LHCN-M2 (cell line): ENCODE data around the gene LRRC45. TPM values are rescaled to one million over a fixed set of nuclear protein-coding genes. Genes with fewer than 3 reads are reported as not detected.

ENCODE experiments used
- DNase-seq: peaks from one replicate; pipeline ENCODE4 v3.0.0-alpha.2; 2012; ENCODE audit warnings: low read depth
- total RNA-seq: library from RNA; depleted of rRNA; stranded (reverse); fragments of >200 nt; gene quantifications from 2 replicates; pipeline ENCODE4 v1.2.3, GENCODE V29; 2014

The LRRC45 gene
- total RNA-seq, 1 experiment from 2014 or later, result 26.1 TPM

DNA sequence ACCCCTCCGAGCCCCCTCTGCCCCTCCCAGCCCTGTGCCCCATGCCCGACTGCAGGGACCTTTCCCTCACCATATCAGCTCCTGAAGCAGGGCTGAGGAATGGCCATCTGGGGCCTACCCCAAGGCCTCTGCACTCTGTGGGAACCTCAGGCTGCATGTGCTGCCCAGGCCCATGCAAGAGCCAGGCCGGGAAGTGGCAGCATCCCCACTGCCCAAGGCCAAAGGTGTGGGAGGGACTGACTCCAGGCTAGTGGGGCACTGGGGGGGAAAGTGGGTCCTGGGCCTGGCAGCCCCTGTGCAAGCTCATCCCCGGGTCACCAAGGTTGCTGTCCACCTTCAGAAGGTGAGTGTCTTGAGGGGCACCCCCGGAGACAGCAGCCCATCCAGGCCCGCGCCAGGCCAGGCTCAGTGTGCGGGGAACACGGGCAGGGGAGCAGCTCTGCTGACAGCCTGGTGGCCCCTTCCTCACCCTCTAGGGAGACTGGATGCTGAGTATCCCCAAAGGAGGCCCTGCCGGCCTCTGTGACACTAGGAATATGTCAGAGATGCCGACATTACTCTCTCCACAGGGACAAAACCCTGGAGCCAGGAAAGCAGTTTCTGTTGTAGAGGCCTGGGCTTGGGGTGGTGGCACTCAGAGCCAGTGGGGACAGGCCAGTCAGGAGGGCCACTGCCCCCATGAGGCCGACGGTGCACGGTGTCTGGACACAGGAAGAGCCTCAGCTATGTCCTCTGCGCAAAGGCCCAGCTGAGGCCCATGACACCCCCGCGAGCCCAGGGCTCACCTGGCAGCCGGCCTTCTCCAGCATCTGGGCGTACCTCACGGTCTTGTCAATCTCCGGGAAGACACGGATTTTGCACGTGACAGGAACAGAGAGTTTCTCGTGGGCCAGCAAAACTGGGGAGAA is 39.2 kb downstream of the LRRC45 start:
- no peak for DNase-seq

DNA sequence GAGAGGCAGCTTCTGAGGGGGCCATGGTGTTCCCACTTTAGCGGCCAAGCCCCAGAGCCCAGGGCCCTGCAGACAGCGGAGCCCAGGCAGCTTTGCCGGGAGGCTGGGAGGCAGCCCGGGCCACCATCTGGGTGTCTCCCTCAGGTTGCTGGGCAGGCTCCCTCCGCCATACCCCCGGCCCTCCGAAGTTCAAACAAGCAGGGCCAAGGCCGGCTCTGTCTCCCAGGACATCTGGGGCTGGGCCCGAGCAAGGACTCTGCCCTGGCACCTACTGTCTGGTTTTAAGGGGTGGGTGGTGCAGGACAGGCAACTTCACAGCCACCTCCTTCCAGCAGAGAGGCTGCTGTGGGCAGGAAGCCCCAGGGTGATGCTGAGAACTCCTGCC is 39.9 kb downstream of the LRRC45 start:
- DNase-seq, result no peak

DNA sequence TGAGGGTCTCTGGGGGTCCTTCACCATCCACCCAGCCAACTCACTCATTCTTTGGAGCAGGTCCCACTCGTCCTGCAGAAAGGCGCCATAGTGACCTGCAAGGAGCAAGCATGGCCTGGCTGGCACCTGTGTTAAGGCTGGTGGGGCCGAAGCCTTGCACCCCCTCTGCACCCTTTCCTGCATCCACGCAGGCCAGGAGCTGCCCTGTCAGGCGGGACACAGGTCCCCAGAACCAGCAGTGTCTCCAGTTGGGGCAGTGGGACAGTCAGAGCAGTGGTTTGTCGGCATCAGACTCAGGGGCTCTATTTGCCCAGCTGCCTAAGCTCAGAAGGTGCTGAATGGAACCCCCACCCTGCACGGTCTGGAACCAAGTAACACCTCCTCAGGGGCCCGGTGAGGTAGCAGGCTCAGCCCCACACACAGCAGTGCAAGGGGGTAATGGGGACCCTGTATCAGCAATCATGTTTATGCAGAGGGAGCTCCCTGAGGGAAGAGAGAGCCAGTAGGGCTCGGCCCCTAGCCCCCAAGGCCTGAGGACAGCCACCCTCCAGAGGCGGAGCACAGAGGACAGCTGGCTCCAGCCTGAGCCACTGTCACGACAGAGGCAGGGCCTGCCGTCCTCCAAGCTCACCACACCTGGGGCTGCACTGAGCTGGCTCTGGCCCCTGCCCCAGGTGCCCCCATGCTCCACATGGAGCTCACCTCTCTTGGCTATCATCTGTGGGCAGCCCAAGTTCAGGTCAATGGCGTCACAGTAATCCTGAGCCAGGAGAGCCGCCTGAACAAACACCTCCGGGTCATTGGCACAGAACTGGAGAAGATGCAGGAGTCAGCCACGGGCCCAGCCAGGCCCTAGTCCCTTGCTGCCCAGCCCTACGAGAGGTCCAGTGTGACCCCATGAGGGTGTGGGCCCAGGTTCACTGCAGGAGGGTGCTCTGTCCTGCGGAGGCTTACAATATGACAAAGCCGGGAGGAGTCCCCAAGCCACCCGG is 40.6 kb downstream of the LRRC45 start:
- no peak for DNase-seq

DNA sequence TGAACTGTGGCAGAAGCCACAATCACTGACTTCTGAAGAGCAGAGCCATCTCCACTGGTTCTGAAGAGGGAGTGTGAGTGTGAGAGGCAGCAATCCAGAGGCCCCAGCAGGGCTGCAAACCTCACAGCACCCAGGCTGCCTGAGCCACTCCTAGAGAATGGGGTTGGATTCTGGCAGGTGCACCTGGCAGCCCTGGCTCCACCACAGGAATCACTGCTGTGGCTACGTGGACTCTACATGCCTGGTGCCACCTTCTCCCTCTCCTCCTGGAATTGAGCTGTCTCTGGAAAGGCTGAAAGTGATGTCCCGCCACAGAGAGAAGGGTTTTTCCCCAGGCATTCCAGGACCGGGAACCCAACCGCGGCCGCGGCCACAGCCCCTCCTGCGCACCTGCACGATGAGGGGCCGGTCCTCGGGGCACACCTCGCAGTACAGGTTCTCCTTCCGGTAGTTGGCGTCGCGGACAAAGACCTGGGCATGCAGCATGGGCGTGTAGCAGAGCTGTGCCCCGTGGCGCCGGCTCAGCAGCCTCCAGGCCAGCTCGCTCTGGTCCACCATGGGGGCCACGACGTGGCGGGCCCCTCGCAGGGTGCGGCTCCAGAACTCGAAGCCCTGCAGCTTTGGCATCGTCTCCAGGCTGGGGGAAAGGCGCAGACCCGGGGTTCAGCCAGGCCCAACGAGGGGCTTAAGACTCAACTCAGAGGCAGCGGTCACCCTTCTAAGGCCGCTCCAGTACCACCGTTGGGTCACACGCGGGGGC is 41.5 kb downstream of the LRRC45 start:
- no peak for DNase-seq

DNA sequence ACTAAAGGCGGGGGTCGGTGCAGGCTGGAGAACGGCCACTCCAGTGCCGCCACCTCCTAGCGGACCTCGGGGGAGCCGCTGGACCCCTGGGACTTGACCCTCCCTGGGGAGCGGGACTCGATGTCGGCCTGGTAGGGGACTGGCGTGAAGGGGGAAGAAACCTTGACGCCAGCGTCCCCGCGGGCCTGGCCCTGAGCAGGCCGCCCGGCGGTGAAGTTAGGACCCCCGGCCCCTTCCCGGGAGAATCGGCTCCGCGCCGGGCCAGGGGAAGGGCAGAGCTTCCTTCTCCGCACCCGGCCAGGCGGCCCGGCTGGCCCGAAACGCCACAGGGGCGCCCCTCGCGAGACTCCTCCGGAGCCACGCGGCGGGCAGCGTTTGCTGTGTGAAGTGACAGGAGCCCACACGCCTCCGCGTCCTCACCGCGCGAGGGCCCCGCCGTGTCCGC is 42.1 kb downstream of the LRRC45 start:
- peak; percentile 22 for DNase-seq

DNA sequence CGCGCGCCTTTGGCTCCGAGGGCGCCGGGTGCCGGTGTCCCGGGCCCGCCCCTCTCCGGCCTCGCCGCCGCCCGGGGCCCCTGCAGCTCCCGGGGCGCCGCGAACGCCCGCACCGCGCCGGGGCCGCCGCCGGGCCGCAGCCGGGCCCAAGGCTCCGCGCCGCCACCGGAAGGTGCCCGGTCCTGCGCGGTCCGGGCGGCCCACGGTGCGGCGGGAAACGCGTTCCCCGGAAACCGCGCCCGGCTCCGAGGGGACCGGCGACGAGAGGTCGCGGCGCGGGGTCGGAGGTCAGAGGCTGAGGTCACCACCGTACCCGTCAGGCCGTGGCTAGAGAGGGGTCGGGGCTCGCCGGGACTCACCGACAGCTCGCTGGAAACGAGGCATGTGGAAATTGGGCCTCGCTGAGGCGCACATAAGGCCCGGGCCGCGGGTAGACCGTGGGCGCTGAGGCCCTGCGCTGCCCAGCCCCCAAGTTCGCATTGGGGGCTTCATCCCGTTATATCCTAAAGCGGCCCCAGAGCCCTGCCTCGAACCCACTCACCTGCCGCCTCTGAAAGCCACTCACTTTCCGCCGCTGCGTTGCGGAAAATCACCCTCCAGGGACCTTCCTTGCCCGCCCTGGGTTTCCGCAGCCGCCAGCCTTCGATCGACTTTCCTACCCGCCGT is 42.7 kb downstream of the LRRC45 start, which contains the start of gene DUS1L:
Gene DUS1L (minus strand): TSS at position 167 of the 666 bp plus-strand sequence. CDS start 745 bp downstream, outside the sequence.
- DNase-seq, result peak; percentile 41

DNA sequence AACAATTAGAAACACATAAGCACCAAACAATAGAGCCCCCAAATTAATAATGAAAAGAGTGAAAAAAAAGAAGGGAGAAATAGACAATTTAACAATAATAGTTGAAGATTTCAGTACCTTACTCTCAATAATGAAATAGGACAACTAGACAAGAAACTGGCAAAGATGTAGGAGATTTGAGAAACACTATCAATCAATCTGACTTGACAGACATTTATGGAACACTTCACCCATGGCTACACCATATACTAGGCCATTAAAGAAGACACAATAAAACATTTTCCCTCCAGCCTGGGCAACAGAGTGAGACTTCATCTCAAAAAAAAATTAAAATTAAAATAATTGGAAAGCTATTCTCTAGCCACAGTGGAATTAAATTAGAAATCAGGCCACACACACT is 47.5 kb downstream of the LRRC45 start:
- no peak for DNase-seq

DNA sequence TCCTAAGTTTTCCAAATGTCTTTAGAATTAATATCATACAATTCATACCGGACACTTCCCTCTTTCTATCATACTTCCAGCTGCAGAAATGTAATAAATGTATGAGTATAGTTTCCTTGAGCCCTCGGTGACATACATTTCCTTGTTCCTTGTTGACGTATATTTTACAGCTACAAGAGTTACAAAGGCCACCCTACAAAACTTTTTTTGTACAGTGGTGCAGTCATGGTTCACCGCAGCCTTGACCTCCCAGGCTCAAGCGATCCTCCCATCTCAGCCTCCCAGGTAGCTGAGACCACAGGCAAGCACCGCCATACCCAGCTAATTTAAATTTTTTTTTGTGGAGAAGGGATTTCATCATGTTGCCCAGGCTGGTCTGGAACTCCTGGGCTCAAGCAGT is 49.7 kb downstream of the LRRC45 start:
- no peak for DNase-seq

DNA sequence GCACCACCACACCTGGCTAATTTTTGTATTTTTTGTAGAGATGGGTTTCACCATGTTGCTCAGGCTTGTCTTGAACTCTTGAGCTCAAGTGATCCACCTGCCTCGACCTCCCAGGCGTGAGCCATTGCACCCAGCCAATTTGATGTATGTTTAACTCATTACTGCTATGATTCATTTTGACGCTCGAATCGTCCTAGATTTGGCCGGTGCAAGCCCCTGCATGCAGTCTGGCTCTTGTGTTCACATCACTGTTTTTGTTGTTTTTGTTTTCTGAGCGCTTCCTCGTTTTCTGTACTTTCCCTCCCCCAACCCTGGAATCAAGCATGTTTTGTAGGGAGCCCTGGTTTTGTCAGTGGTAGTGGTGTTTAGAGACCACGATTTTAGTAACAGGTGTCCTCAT is 50.3 kb downstream of the LRRC45 start:
- no peak for DNase-seq

DNA sequence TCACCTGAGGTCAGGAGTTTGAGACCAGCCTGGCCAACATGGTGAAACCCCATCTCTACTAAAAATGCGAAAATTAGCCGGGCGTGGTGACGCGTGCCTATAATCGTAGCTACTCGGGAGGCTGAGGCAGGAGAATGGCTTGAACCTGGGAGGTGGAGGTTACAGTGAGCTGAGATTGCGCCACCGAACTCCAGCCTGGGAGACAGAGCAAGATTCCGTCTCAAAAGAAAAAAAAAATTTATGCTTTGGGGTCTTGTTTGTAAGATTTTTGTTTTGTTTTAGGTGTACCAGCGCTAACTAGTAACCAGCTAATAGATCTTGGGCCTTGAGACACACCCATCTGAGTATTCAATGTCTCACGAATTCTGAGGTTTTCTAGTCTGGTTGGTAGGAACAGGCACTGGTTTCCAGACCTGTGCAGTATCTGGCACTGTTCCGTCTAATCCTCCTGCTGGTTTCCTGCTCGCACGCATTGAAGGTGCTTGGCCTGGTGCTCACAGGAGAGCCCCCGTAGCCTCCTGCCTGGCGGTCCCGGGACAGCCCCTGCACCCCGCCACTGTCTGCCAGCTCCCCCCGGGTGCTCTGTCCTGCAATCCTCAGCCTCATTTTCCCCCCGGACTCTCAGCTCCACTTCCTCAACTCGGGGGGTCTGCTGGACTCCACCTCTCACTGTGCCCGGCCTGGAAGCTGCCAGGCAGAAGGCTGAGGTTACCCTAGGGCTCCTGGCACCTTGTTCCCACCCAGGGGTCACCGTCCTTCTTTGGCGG is 53.1 kb downstream of the LRRC45 start:
- DNase-seq, result no peak

DNA sequence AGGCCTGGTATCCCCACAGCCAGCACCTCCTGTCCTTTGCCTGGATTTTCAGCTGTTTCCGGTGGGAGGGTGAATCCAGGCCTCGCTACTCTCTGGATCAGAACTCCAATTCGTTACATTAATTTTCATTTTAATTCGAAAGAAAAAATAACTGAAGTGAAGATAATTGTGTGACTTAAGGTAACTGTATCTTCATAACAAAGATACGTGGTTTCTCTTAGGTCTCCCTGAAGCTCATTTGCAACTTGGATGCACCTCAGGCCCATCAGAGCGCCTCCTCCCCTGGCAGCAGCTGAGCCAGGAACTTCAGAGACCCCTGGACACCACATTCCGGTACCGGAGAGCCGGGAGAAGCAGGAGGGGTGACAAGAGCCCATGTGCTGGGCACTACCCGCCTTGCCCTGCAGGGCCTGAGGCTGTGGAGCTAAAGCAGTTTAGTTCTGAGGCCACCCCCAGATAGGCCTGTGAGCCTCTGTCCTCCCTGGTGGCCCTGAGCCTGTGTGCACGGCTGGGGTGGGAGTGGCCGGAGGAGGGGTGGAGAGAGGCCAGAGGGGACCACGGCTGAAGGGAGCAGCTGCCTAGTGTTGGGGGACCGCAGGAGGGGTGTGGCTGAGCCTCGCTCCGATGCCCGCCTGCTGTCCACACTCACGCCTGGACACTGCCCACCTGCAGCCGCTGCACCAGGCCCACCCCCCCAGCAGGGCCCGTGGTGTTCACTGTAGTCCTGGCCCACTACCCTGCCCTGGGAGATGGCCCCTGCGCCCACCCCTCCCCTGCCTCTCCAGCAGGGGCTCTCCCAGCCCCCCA is 53.9 kb downstream of the LRRC45 start:
- DNase-seq, result no peak

DNA sequence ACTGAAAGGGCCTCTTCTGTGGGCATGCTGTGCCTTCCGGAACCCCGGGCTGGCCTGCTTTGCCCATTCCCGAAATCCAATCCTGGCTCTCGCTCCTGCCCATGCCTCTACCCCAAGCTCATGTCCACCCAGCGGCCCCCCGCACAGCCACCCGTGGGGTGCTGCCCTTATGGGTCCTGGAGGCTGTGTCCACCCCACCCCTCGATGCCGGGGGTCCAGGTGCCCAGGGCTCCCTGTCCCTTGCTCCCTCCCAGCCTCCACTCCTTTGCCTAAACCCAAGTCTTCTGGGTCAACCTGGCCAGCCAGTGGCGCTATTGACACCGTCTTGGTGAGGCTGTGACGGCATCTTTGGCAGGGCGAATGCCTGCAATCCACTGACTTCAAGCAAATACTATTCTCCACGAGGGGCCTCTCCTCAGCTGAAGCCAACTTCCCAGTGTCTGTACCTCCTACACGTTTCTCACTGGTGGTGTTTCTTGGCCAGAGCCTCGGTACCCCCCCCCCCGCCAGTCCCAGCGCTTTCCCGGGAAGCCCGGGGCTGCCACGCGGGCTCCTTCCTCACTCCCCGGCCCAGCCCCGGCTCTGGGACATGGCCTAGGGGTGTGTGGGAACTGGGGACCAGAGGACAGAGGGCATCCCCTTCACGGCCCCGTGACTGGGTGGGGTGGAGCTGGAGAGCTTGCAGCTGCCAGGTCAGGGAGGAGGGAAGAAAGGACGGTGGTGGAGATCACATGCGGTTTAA is 54.7 kb downstream of the LRRC45 start:
- no peak for DNase-seq

DNA sequence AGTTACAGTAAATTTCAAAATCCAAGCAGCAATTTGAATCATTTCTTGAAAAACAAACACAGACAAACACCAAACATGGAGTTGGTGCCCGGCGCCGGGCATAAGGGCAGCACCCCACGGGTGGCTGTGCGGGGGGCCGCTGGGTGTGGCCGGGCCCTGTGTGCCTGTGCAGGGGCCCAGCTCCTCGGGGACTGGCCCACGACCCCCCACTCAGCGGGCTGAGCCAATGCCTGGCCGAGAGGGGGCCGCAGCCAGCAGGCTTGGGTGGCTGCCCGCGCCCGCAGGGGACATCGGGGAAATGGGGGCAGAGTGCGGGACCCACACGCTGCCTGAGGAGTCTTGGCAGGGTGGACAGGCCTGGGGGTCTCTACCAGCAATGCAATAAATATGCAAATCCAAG is 55.3 kb downstream of the LRRC45 start:
- DNase-seq, result no peak

DNA sequence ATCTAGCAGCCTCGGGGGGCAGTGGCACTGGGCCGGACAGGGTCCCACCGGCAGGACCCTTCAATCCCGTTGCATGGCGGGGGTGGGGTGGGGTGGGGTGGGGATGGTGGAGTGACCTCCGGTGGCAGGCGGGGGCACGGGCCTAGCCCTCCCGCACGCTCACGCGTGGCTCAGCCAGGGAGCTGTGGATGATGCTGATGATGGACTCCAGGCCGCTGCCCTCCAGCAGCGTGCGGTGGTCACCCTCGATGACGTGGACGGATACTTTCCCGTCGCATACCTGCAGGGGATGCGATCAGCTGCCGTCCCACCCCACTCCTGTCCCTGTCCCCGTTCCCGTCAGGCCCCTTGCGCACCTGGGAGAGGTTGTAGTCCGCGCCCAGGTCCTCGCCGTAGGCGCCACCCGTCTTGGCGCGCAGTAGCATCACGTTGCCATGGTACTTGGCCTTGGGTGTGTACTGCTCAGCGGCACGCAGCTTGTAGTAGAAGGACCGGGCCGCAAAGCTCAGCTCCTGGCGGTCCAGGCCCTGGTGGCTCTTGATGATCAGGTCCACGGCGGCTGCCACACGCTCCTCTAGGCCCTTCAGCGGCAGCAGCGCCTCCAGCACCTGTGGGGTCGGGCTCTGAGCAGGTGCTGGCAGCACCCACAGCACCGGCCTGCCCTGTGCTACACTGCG is 56.0 kb downstream of the LRRC45 start:
- DNase-seq, result no peak

DNA sequence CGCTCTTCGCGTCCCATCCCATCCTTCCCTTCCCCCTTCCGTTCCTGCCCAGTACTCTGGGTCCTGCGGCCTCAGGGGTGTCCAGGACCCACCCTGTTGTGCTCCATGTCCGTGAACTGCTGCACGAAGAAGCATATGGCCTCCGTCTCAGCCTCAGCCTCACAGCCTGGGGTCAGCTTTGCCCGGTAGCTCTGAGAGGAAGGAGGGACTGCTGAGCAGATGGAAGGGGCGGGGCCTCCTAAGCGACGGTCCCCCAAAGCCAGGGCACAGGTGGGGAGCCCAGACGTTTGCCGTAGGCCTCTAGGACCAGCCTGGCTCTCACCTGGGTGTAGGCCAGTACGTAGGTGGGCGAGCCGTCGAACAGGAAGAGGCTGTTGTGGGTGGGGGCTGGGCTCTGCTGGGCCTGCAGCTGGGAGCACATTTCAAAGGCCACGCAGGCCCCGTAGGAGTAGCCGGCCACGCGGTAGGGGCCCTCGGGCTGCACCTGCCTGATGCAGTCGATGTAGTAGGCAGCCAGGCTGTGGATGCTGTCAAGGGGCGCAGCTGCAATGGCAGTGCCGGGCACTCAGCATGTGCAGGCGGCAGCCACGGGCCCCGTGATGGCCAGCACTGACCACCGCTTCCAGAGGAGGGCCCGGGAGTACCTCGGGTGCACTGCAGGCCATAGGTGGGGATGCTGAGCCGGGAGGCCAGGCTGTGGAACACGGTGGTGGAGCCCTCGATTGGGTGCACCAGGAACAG is 57.1 kb downstream of the LRRC45 start:
- DNase-seq, result no peak
